Bronchial epithelial cell (primary cell): ENCODE results near the gene PHF2. TPM values are rescaled to one million over a fixed set of nuclear protein-coding genes. Genes with fewer than 3 reads are reported as not detected.
"Not testable (repeated sequence)": the region's sequence is repeated elsewhere in the genome, so short reads cannot be mapped to it uniquely, and the experiment has no call there.

Experiments
- DNase-seq: peaks from one replicate; pipeline ENCODE4 v3.0.0-alpha.2; 2010; ENCODE audit warnings: low read depth
- FAIRE-seq: peaks from 2 replicates; lab custom pipeline; 2011; peaks lifted over from hg19 to GRCh38; lab: Jason Lieb, UNC
- H3K27me3 ChIP-seq: 2 replicates; pipeline ENCODE4 v1.5.1; 2011; ENCODE audit warnings: low read length; ENCODE audit not compliant: control insufficient read depth, insufficient read depth
- H3K36me3 ChIP-seq: 2 replicates; pipeline ENCODE4 v1.5.1; 2011; ENCODE audit warnings: low read length; ENCODE audit not compliant: control insufficient read depth, insufficient read depth
- H3K4me3 ChIP-seq: 2 replicates; pipeline ENCODE4 v1.5.1; 2011; ENCODE audit warnings: mild to moderate bottlenecking, low read depth, low read length, control low read depth
- total RNA-seq: library from RNA; depleted of rRNA; stranded (reverse); fragments of >200 nt; gene quantifications from 2 replicates; pipeline ENCODE4 v1.2.1, GENCODE V29; 2014
- TF ChIP-seq, protein P1 (sequence below): IDR thresholded peaks from 2 replicates; pipeline ENCODE4 v1.5.1; 2011; ENCODE audit warnings: mild to moderate bottlenecking, moderate library complexity, low read length, control low read depth, inconsistent platforms; ENCODE audit not compliant: insufficient read depth, severe bottlenecking

Gene PHF2
- total RNA-seq, 1 donor from 2014 or later: 10.0 TPM

DNA sequence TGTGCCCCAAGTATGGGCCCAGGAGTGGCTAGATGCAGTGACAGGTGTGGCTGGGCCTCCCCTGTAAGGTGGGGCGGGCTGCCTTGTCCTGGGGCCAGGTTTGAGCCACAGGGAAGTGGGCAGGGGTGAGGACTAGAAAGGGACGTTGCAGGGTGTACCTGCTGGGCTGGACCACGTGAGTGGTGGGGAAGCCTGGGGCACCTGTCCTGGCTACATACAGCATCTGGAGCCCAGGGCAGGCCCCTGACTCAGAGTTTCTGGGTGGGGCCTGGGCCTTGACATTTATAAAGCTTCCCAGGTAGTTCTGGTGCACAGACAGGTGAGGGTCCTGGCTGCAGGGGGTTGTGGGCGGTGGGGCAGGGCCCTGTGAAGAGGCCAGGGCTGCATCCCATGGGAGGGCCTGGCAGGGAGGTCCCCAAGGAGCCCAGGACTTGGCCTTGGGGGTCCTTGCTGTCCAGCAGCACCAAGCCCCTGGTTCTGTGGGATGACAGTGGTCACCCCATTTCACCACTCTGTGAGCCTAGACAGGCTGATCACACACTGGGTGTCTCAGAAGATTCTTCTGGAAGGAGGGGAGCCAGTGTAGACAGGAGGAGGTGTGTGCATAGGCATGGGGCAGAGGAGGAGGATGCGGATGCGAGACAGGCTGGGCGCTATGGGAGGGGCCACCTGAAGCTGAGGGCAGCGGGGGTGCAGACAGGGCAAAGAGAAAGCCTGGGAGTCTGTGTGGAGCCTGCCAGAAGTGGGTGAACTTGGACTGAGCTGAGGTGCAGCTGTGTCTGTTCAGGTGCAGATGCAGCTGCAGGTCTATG is 94.0 kb downstream of the PHF2 start:
- no peaks in the 10 kb centered on the region for H3K27me3 ChIP-seq
- peaks cover 2% of the 10 kb centered on the region for H3K36me3 ChIP-seq
- no peak overlapping the region for H3K4me3 ChIP-seq
- TF ChIP-seq, protein P1, sequence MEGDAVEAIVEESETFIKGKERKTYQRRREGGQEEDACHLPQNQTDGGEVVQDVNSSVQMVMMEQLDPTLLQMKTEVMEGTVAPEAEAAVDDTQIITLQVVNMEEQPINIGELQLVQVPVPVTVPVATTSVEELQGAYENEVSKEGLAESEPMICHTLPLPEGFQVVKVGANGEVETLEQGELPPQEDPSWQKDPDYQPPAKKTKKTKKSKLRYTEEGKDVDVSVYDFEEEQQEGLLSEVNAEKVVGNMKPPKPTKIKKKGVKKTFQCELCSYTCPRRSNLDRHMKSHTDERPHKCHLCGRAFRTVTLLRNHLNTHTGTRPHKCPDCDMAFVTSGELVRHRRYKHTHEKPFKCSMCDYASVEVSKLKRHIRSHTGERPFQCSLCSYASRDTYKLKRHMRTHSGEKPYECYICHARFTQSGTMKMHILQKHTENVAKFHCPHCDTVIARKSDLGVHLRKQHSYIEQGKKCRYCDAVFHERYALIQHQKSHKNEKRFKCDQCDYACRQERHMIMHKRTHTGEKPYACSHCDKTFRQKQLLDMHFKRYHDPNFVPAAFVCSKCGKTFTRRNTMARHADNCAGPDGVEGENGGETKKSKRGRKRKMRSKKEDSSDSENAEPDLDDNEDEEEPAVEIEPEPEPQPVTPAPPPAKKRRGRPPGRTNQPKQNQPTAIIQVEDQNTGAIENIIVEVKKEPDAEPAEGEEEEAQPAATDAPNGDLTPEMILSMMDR: no peak
- no peak for FAIRE-seq
- no peak for DNase-seq

DNA sequence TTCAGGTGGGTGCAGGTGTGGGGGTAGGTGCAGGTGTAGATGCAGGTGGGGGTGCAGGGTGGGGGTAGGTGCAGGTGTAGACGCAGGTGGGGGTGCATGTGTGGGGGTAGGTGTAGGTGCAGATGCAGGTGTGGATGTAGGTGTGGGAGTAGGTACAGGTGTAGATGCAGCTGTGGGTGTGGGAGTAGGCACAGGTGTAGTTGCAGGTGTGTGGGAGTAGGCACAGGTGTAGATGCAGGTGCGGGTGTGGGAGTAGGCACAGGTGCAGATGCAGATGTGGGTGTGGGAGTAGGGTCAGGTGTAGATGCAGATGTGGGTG is 94.6 kb downstream of the PHF2 start:
- FAIRE-seq: peak; percentile 13
- TF ChIP-seq, protein P1: no peak
- H3K4me3 ChIP-seq: no peak overlapping the region
- no peaks in the 10 kb centered on the region for H3K27me3 ChIP-seq
- no peak for DNase-seq
- peaks cover 2% of the 10 kb centered on the region for H3K36me3 ChIP-seq

- peak; percentile 87 for FAIRE-seq
- not testable (repeated sequence) for H3K4me3 ChIP-seq, H3K27me3 ChIP-seq, DNase-seq, H3K36me3 ChIP-seq
Observed at GRCh38 chr9:93672330-93673020, 96.1 kb downstream of the PHF2 start.

- Histone ChIP-seq H3K4me3 (no peak overlapping the region), H3K27me3 (no peaks in the 10 kb centered on the region), H3K36me3 (peaks cover 10% of the 10 kb centered on the region)
- TF ChIP-seq, protein P1: no peak
- no peak for DNase-seq
- no peak for FAIRE-seq
Observed at GRCh38 chr9:93673021-93673838, 96.8 kb downstream of the PHF2 start.

- Histone ChIP-seq H3K36me3 (peaks cover 10% of the 10 kb centered on the region), H3K4me3 (no peak overlapping the region), H3K27me3 (no peaks in the 10 kb centered on the region)
- DNase-seq (no peak), FAIRE-seq (no peak)
- TF ChIP-seq, protein P1: no peak
Observed at GRCh38 chr9:93673839-93674334, 97.5 kb downstream of the PHF2 start.
